ENCODE measurements around the gene MAPK9.

Gene MAPK9

DNA sequence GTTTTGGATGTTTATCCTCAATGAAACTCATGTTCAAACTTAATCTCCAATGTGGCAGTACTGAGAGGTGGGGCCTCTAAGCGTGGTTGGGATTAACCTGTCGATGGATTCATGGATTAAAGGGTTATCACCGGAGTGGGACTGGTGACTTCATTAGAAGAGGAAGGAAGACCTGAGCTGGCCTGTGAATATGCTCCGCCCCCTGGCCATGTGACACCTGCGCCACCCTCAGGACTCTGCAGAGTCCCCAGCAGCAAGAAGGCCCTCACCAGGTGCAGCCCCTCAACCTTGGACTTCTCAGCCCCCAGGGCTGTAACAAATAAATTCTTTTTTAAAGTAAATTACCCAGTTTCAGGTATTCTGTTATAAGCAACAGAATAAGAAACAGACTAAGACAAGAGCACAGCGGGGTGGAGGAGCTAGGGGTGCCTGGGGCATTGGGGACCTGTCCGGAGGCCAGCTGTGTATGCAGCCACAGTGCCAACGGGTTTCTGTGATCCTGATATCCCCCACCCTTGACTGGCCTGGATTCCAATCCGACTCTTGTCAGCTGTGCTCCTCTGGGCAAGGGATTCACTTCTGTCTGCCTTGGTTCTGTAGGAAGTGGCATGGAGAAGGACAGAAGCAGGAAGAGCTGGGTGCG, 3.2 kb upstream of the MAPK9 start:
- Histone ChIP-seq H3K4me3 (ENCODE audit: insufficient read depth, low read depth, low read length, poor library complexity, severe bottlenecking) (no peak overlapping the region), H3K36me3 (ENCODE audit: control insufficient read depth, insufficient read depth, low read length) (no peaks in the 10 kb centered on the region), H3K27ac (ENCODE audit: insufficient read depth, low read length, poor library complexity, severe bottlenecking) (no peak overlapping the region), H3K27me3 (replicated peaks; ENCODE audit: control insufficient read depth, insufficient read depth, low read length, poor library complexity, severe bottlenecking) (no peaks in the 10 kb centered on the region), H3K9me3 (ENCODE audit: control insufficient read depth, low read length) (no peaks in the 10 kb centered on the region), H3K4me1 (ENCODE audit: control insufficient read depth, insufficient read depth, low read length, poor library complexity, severe bottlenecking) (peaks cover 15% of the 10 kb centered on the region)
- no peak for DNase-seq

DNA sequence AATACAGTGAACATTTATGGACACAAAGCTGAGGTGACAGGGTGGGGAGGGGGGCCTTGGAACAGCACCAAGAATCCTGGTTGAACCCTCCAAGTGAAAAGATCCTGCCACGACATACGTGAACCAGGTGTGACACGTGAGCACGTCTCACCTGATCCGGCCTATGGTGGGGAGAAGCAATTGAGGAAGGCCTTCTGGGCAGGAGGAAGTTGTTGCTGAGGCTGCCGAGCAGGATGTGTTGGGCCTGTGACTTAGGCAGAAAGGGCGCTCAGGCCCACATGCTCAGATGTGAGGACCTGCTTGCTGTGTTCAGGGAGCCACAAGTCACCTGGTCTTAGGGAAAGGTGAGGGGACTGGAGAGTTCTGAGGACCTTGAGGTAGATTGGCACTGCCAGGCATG, 2.5 kb upstream of the MAPK9 start:
- no peak for DNase-seq
- H3K4me1 ChIP-seq (ENCODE audit: control insufficient read depth, insufficient read depth, low read length, poor library complexity, severe bottlenecking), result peaks cover 15% of the 10 kb centered on the region
- no peaks in the 10 kb centered on the region for H3K27me3 ChIP-seq (replicated peaks; ENCODE audit: control insufficient read depth, insufficient read depth, low read length, poor library complexity, severe bottlenecking)
- H3K27ac ChIP-seq (ENCODE audit: insufficient read depth, low read length, poor library complexity, severe bottlenecking), result no peak overlapping the region
- H3K9me3 ChIP-seq (ENCODE audit: control insufficient read depth, low read length), result no peaks in the 10 kb centered on the region
- no peak overlapping the region for H3K4me3 ChIP-seq (ENCODE audit: insufficient read depth, low read depth, low read length, poor library complexity, severe bottlenecking)
- H3K36me3 ChIP-seq (ENCODE audit: control insufficient read depth, insufficient read depth, low read length), result no peaks in the 10 kb centered on the region

DNA sequence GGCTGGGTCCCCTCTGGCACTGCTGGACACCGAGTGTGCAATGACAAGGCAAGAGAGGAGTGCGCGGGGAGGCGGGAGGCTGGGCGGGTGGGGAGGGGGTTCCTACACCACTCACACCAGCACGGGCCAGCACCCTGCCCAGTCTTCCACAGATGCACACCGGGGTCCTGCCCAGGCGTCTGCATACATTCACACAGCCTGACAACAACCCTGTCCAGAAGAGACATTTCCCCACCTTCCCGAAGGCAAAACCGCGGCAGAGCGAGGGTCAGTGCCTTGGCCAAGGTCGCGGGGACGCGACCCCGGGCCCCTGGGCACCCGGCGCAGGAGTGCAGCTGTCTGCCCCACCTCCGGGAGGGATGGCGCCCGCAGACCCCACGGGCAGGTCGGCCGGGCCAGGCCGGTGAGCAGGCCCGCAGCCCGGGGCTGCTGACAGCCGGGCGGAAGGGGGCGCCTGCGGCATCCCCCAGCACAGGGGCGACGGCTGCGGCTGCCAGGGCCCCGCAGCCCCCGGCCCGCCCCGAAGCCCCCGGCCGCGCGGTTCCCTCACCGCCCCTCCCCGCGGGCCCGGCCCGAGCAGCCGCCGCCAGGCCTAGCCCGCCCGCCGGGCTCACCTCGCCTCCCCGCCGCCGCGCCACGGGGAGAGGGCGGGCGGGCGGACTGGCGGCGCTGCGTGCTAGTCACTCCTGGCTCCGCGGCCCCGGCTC, 496 bp downstream of the MAPK9 start:
- DNase-seq, result no peak

DNA sequence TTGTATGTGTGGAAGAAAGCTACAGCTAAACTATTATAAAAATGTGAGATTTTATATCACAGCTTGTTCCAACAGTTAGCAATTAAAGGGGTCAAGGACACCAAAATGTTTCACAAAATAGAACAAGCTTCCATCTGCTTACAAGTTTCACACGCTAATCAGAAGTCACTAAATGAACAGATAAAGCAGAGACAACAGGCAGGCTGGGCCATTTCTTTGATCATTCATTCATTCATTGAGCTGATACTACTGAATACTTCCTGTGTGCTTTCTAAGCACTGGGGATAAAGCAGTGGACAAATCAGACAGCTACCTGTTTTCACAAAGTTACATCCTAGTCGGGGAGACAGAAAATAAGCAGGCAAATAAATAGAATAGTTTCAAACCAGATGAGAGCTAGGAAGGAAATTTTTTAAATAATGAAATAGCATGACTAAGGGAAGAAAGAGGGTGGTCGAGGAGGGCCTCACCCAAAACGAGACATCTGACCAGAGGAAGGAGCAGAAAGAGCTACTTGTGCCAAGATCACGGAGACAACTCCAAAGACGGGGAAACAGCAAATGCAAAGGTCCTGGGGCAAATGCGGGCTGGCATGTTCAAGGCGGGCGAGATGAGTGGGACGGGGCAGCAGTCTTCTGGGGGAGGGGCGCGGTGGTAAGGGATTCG, 1.2 kb downstream of the MAPK9 start:
- peaks cover 6% of the 10 kb centered on the region for H3K36me3 ChIP-seq (ENCODE audit: control insufficient read depth, insufficient read depth, low read length)
- peak overlapping the region; percentile 66 for H3K4me3 ChIP-seq (ENCODE audit: insufficient read depth, low read depth, low read length, poor library complexity, severe bottlenecking)
- H3K27ac ChIP-seq (ENCODE audit: insufficient read depth, low read length, poor library complexity, severe bottlenecking), result no peak overlapping the region
- no peaks in the 10 kb centered on the region for H3K9me3 ChIP-seq (ENCODE audit: control insufficient read depth, low read length)
- H3K4me1 ChIP-seq (ENCODE audit: control insufficient read depth, insufficient read depth, low read length, poor library complexity, severe bottlenecking), result peaks cover 15% of the 10 kb centered on the region
- DNase-seq, result no peak
- H3K27me3 ChIP-seq (replicated peaks; ENCODE audit: control insufficient read depth, insufficient read depth, low read length, poor library complexity, severe bottlenecking), result no peaks in the 10 kb centered on the region

More for the DNA sequence above, 496 bp downstream of the MAPK9 start:
- Histone ChIP-seq H3K9me3 (ENCODE audit: control insufficient read depth, low read length) (no peaks in the 10 kb centered on the region), H3K4me1 (ENCODE audit: control insufficient read depth, insufficient read depth, low read length, poor library complexity, severe bottlenecking) (peaks cover 15% of the 10 kb centered on the region), H3K36me3 (ENCODE audit: control insufficient read depth, insufficient read depth, low read length) (peaks cover 6% of the 10 kb centered on the region), H3K27ac (ENCODE audit: insufficient read depth, low read length, poor library complexity, severe bottlenecking) (peak overlapping the region; percentile 43), H3K4me3 (ENCODE audit: insufficient read depth, low read depth, low read length, poor library complexity, severe bottlenecking) (peak overlapping the region; percentile 66), H3K27me3 (replicated peaks; ENCODE audit: control insufficient read depth, insufficient read depth, low read length, poor library complexity, severe bottlenecking) (no peaks in the 10 kb centered on the region)

DNA sequence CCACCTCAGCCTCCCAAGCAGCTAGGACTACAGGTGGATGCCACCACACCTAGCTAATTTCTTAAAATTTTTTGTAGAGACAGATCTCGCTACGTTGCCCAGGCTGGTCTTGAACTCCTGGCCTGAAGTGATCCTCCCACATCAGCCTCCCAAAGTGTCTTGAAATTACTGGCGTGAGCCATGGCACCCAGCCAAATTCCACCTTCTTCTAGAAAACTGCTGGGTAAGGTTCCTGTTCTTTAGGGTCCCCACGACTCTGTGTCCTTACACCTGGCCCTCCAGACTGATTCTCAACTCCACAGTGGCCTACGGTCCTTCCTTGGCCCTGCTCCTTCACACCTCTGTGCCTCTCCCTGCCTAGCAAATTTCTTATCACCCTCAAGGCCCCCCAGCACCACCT, 1.9 kb downstream of the MAPK9 start:
- Histone ChIP-seq H3K27me3 (replicated peaks; ENCODE audit: control insufficient read depth, insufficient read depth, low read length, poor library complexity, severe bottlenecking) (no peaks in the 10 kb centered on the region), H3K27ac (ENCODE audit: insufficient read depth, low read length, poor library complexity, severe bottlenecking) (no peak overlapping the region), H3K4me1 (ENCODE audit: control insufficient read depth, insufficient read depth, low read length, poor library complexity, severe bottlenecking) (peaks cover 15% of the 10 kb centered on the region), H3K4me3 (ENCODE audit: insufficient read depth, low read depth, low read length, poor library complexity, severe bottlenecking) (no peak overlapping the region), H3K9me3 (ENCODE audit: control insufficient read depth, low read length) (no peaks in the 10 kb centered on the region), H3K36me3 (ENCODE audit: control insufficient read depth, insufficient read depth, low read length) (peaks cover 6% of the 10 kb centered on the region)
- DNase-seq, result no peak

DNA sequence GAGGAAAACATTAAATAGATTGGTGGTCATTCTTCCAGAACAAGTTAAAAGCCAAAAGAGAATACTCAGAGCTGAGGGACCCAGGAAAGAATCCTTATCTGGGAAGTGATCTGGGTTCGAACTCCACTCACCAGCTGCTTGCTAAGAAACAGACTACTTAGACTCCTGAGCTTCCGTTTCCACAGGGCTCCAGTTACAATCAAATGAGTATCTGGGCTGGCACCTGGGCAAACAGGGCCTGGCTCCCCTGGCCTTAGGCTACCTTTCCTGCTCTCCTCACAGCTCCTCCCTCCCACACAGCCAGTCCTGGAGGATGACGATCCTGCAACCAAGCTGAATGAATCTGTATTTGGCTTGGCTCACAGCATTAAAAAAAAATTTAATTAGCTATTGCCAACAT, 2.5 kb downstream of the MAPK9 start:
- no peak for DNase-seq
- Histone ChIP-seq H3K36me3 (ENCODE audit: control insufficient read depth, insufficient read depth, low read length) (peaks cover 6% of the 10 kb centered on the region), H3K27me3 (replicated peaks; ENCODE audit: control insufficient read depth, insufficient read depth, low read length, poor library complexity, severe bottlenecking) (no peaks in the 10 kb centered on the region), H3K4me1 (ENCODE audit: control insufficient read depth, insufficient read depth, low read length, poor library complexity, severe bottlenecking) (peaks cover 15% of the 10 kb centered on the region), H3K9me3 (ENCODE audit: control insufficient read depth, low read length) (no peaks in the 10 kb centered on the region), H3K4me3 (ENCODE audit: insufficient read depth, low read depth, low read length, poor library complexity, severe bottlenecking) (no peak overlapping the region), H3K27ac (ENCODE audit: insufficient read depth, low read length, poor library complexity, severe bottlenecking) (no peak overlapping the region)

DNA sequence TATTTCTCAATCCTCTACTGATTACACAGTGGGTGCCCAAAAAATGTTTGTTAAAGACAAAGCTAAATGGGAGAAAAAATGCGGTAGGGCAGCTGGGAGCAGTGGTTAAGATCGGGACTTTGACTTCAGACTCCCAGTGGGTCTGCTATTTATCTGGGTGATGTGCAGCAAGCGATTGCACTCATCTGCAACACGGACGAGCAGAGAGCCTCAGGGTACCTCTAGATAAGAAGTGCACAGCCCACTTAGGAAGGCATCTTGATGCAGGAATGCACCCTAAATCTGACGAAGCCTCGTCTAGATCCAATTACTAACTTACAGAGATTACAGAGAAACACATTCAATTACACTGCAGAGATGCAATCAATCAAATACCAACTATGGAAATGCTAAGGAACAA, 4.0 kb downstream of the MAPK9 start:
- no peak overlapping the region for H3K4me3 ChIP-seq (ENCODE audit: insufficient read depth, low read depth, low read length, poor library complexity, severe bottlenecking)
- no peaks in the 10 kb centered on the region for H3K9me3 ChIP-seq (ENCODE audit: control insufficient read depth, low read length)
- H3K27me3 ChIP-seq (replicated peaks; ENCODE audit: control insufficient read depth, insufficient read depth, low read length, poor library complexity, severe bottlenecking), result no peaks in the 10 kb centered on the region
- H3K27ac ChIP-seq (ENCODE audit: insufficient read depth, low read length, poor library complexity, severe bottlenecking), result no peak overlapping the region
- no peak for DNase-seq
- peaks cover 10% of the 10 kb centered on the region for H3K4me1 ChIP-seq (ENCODE audit: control insufficient read depth, insufficient read depth, low read length, poor library complexity, severe bottlenecking)
- peaks cover 9% of the 10 kb centered on the region for H3K36me3 ChIP-seq (ENCODE audit: control insufficient read depth, insufficient read depth, low read length)

DNA sequence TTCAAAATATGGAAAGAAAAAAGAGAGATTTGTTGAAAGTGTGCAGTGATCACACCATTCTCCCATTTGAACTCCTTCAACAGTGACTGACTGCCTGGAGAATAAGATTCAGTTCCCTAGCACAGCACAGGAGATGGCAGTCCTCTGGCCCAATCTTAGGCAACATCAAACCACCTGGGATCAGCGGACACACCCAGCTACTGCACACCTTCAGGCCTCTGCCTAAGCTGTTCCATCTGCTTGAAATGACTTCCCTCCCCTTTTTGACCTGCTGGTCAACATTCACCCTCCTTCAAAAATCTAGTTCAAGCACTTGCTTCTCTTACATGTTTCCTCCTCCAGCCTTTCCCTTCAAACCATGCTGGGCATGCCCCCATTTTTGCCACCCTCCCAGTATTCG, 4.5 kb downstream of the MAPK9 start:
- Histone ChIP-seq H3K9me3 (ENCODE audit: control insufficient read depth, low read length) (no peaks in the 10 kb centered on the region), H3K27ac (ENCODE audit: insufficient read depth, low read length, poor library complexity, severe bottlenecking) (no peak overlapping the region), H3K4me3 (ENCODE audit: insufficient read depth, low read depth, low read length, poor library complexity, severe bottlenecking) (no peak overlapping the region), H3K36me3 (ENCODE audit: control insufficient read depth, insufficient read depth, low read length) (peaks cover 14% of the 10 kb centered on the region), H3K4me1 (ENCODE audit: control insufficient read depth, insufficient read depth, low read length, poor library complexity, severe bottlenecking) (peaks cover 10% of the 10 kb centered on the region), H3K27me3 (replicated peaks; ENCODE audit: control insufficient read depth, insufficient read depth, low read length, poor library complexity, severe bottlenecking) (no peaks in the 10 kb centered on the region)
- no peak for DNase-seq

DNA sequence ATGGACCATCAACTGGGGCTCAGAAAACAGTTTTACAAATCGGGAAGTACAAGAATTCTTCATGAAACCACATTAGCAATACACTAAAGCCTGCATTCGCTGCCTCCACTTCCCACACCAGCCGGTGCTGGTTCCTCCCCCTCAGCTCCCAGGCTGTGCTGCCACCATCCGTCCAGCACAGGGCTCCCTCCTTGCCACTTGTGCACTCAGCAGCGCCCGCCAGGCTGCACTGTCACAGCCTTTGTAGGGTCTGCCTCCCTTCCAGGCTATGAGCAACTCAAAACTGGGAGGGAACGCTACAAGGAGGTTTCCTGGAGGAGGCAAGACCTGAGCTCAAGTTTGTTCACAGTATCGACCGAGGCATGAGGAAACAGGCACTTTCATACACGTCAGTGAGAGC, 7.7 kb downstream of the MAPK9 start:
- no peak overlapping the region for H3K4me3 ChIP-seq (ENCODE audit: insufficient read depth, low read depth, low read length, poor library complexity, severe bottlenecking)
- no peaks in the 10 kb centered on the region for H3K9me3 ChIP-seq (ENCODE audit: control insufficient read depth, low read length)
- no peak overlapping the region for H3K27ac ChIP-seq (ENCODE audit: insufficient read depth, low read length, poor library complexity, severe bottlenecking)
- H3K27me3 ChIP-seq (replicated peaks; ENCODE audit: control insufficient read depth, insufficient read depth, low read length, poor library complexity, severe bottlenecking), result no peaks in the 10 kb centered on the region
- no peak for DNase-seq
- peaks cover 42% of the 10 kb centered on the region for H3K36me3 ChIP-seq (ENCODE audit: control insufficient read depth, insufficient read depth, low read length)
- no peaks in the 10 kb centered on the region for H3K4me1 ChIP-seq (ENCODE audit: control insufficient read depth, insufficient read depth, low read length, poor library complexity, severe bottlenecking)

DNA sequence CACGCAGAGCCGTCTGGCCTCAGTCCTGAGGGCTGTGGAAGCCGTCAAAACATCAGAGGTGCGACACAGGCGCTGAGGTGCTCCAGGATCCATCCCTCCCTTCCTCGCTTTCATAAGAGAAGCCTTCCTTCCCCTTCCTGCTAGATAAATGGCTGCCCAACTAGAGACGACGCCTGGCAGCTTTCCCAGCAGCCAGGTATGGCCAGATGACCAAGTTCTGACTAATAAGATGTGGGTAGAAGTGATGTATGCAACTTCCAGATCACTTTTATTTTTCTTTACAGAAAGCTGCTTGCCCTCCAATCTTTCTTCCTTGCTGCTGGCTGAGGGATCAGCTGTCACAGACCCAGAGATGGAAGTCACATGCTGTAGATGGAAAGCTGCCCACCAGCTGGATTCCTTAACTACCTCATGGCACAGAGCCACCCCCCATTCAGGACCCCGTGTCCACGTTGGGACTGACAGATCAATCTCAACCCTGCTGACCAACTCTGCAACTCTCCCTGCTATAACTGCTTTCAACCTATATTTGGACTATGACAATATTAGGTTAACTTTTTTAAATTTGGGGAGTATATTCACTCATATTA, 8.8 kb downstream of the MAPK9 start:
- Histone ChIP-seq H3K27ac (ENCODE audit: insufficient read depth, low read length, poor library complexity, severe bottlenecking) (no peak overlapping the region), H3K9me3 (ENCODE audit: control insufficient read depth, low read length) (no peaks in the 10 kb centered on the region), H3K27me3 (replicated peaks; ENCODE audit: control insufficient read depth, insufficient read depth, low read length, poor library complexity, severe bottlenecking) (no peaks in the 10 kb centered on the region), H3K4me1 (ENCODE audit: control insufficient read depth, insufficient read depth, low read length, poor library complexity, severe bottlenecking) (no peaks in the 10 kb centered on the region), H3K4me3 (ENCODE audit: insufficient read depth, low read depth, low read length, poor library complexity, severe bottlenecking) (no peak overlapping the region), H3K36me3 (ENCODE audit: control insufficient read depth, insufficient read depth, low read length) (peaks cover 45% of the 10 kb centered on the region)
- no peak for DNase-seq
